Activated CD8-positive, alpha-beta memory T cell treated with anti-CD3 and anti-CD28 coated beads, Interleukin-2, amount 50 U/mL, for 1 hour (primary cell): ENCODE measurements around the gene AP2S1.
"Not testable (repeated sequence)": the region's sequence is repeated elsewhere in the genome, so short reads cannot be mapped to it uniquely, and the experiment has no call there.

Source experiments
- DNase-seq: peaks from one replicate; pipeline ENCODE4 v3.0.0-alpha.2; 2020; ENCODE audit errors: extremely low read depth

AP2S1 gene

GRCh38 chr19:46841458-46842083, 9.1 kb downstream of the AP2S1 start:
- no peak for DNase-seq

- no peak for DNase-seq
Observed at GRCh38 chr19:46840498-46840942, 10.1 kb downstream of the AP2S1 start.

- no peak for DNase-seq
Observed at GRCh38 chr19:46839752-46840497, 10.7 kb downstream of the AP2S1 start.

GRCh38 chr19:46838160-46838559, 12.5 kb downstream of the AP2S1 start:
- no peak for DNase-seq

GRCh38 chr19:46834984-46835383, 15.7 kb downstream of the AP2S1 start:
- DNase-seq, result no peak

- DNase-seq, result no peak
Observed at GRCh38 chr19:46834121-46834520, 16.5 kb downstream of the AP2S1 start.

GRCh38 chr19:46830864-46831263, 19.8 kb downstream of the AP2S1 start:
- no peak for DNase-seq

GRCh38 chr19:46828484-46828883, 22.2 kb downstream of the AP2S1 start:
- DNase-seq, result no peak

GRCh38 chr19:46825731-46826055, 25.0 kb downstream of the AP2S1 start:
- DNase-seq, result no peak

GRCh38 chr19:46824890-46825730, 25.5 kb downstream of the AP2S1 start:
- DNase-seq, result no peak

- DNase-seq, result no peak
Observed at GRCh38 chr19:46823049-46823448, 27.6 kb downstream of the AP2S1 start.

GRCh38 chr19:46822410-46822787, 28.2 kb downstream of the AP2S1 start:
- DNase-seq, result not testable (repeated sequence)

- DNase-seq, result no peak
Observed at GRCh38 chr19:46821512-46822409, 28.9 kb downstream of the AP2S1 start.

GRCh38 chr19:46818812-46819211, 31.8 kb downstream of the AP2S1 start:
- no peak for DNase-seq

GRCh38 chr19:46815833-46816627, 34.6 kb downstream of the AP2S1 start:
- DNase-seq, result no peak

GRCh38 chr19:46813839-46814358, 36.7 kb downstream of the AP2S1 start:
- no peak for DNase-seq

- DNase-seq, result no peak
Observed at GRCh38 chr19:46812977-46813838, 37.4 kb downstream of the AP2S1 start.

GRCh38 chr19:46809534-46810272, 40.9 kb downstream of the AP2S1 start:
- no peak for DNase-seq

- no peak for DNase-seq
Observed at GRCh38 chr19:46806656-46807055, 44.0 kb downstream of the AP2S1 start.
